IMR-90 (cell line): ENCODE results near the gene GABBR2. TPM values are rescaled to one million over a fixed set of nuclear protein-coding genes. Genes with fewer than 3 reads are reported as not detected.

Source experiments
- ATAC-seq: fragments of 200-7000 bp; cut with Tn5 transposase; 2 replicates; pipeline ENCODE4 v1.9.1; 2020; ENCODE audit warnings: low read depth, mild to moderate bottlenecking, moderate library complexity
- BruUV-seq: library from RNA; stranded (reverse); fragments of 400-500 nt; replicated peaks from 2 replicates; lab custom pipeline; 2021; lab: Mats Ljungman, UMichigan
- CTCF ChIA-PET: fragments of 300-600 bp; formaldehyde crosslinking; extraction: SDS; loops from one replicate; lab custom pipeline; 2021; ENCODE audit warnings: antibody characterized with exemption; lab: Yijun Ruan, JAX
- POLR2A ChIA-PET: fragments of 300-600 bp; sonication (Branson Sonifier 250); formaldehyde crosslinking; loops from one replicate; lab custom pipeline; 2022; ENCODE audit warnings: antibody characterized with exemption; ENCODE audit not compliant: unreplicated experiment; lab: Charles Lee
- DNase-seq: peaks from one replicate; pipeline ENCODE4 v3.0.0; 2013
- H2AFZ ChIP-seq: replicated peaks from 2 replicates; pipeline ENCODE3; 2013; ENCODE audit warnings: low read length, mild to moderate bottlenecking; ENCODE audit not compliant: poor library complexity
- H2AK5ac ChIP-seq: 2 replicates; pipeline ENCODE4 v1.6.1; 2013; ENCODE audit warnings: low read depth, low read length, inconsistent platforms
- H2AK9ac ChIP-seq: replicated peaks from 2 replicates; pipeline ENCODE3; 2013; ENCODE audit warnings: mild to moderate bottlenecking, low read depth, low read length, moderate library complexity; ENCODE audit not compliant: poor library complexity
- H2BK120ac ChIP-seq: 2 replicates; pipeline ENCODE4 v1.6.1; 2013; ENCODE audit warnings: low read depth, low read length, inconsistent platforms
- H2BK15ac ChIP-seq: 3 replicates; pipeline ENCODE4 v1.6.1; 2013; ENCODE audit warnings: low read depth, low read length, inconsistent platforms
- H2BK20ac ChIP-seq: 2 replicates; pipeline ENCODE4 v1.6.1; 2013; ENCODE audit warnings: low read depth, mild to moderate bottlenecking, inconsistent platforms, low read length, moderate library complexity
- H2BK5ac ChIP-seq: 2 replicates; pipeline ENCODE4 v1.6.1; 2013; ENCODE audit warnings: mild to moderate bottlenecking, low read depth, low read length, inconsistent platforms; ENCODE audit not compliant: poor library complexity, severe bottlenecking
- H3K14ac ChIP-seq: replicated peaks from 2 replicates; pipeline ENCODE4 v1.6.1; 2013; ENCODE audit warnings: low read depth, low read length, inconsistent platforms
- H3K18ac ChIP-seq: 2 replicates; pipeline ENCODE4 v1.6.1; 2013; ENCODE audit warnings: low read depth, low read length, control low read depth
- H3K23ac ChIP-seq: 2 replicates; pipeline ENCODE4 v1.6.1; 2013; ENCODE audit warnings: low read depth, low read length, inconsistent platforms
- H3K27ac ChIP-seq: 2 replicates; pipeline ENCODE4 v1.5.1; 2013; ENCODE audit warnings: mild to moderate bottlenecking, control low read depth, low read length; ENCODE audit not compliant: insufficient read depth
- H3K27me3 ChIP-seq: 2 replicates; pipeline ENCODE4 v1.6.1; 2013; ENCODE audit warnings: low read length; ENCODE audit not compliant: control insufficient read depth, insufficient read depth
- H3K36me3 ChIP-seq: 2 replicates; pipeline ENCODE4 v1.6.1; 2013; ENCODE audit warnings: low read length, mixed read lengths; ENCODE audit not compliant: control insufficient read depth, insufficient read depth
- H3K4ac ChIP-seq: 2 replicates; pipeline ENCODE4 v1.6.1; 2013; ENCODE audit warnings: low read depth, low read length, inconsistent platforms
- H3K4me1 ChIP-seq: 2 replicates; pipeline ENCODE4 v1.6.1; 2013; ENCODE audit warnings: low read length, mixed read lengths; ENCODE audit not compliant: control insufficient read depth, insufficient read depth
- H3K4me2 ChIP-seq: 2 replicates; pipeline ENCODE4 v1.6.1; 2013; ENCODE audit warnings: low read depth, mild to moderate bottlenecking, control low read depth, low read length, moderate library complexity
- H3K4me3 ChIP-seq: 2 replicates; pipeline ENCODE4 v1.5.1; 2013; ENCODE audit warnings: low read depth, mild to moderate bottlenecking, control low read depth, low read length, moderate library complexity; ENCODE audit not compliant: insufficient read depth
- H3K56ac ChIP-seq: 2 replicates; pipeline ENCODE4 v1.6.1; 2013; ENCODE audit warnings: low read length, inconsistent platforms; ENCODE audit not compliant: insufficient read depth; ENCODE audit errors: extremely low read depth
- H3K79me1 ChIP-seq, 2 experiments: 2 replicates each; pipeline ENCODE4 v1.6.1; 2013; ENCODE audit warnings: low read length in 2 of 2, inconsistent platforms in 1 of 2, low read depth in 1 of 2
- H3K9ac ChIP-seq: 2 replicates; pipeline ENCODE4 v1.6.1; 2013; ENCODE audit warnings: low read depth, low read length, control low read depth
- H3K9me1 ChIP-seq: 2 replicates; pipeline ENCODE4 v1.6.1; 2013; ENCODE audit warnings: low read length, inconsistent platforms; ENCODE audit not compliant: insufficient read depth
- H3K9me3 ChIP-seq: 2 replicates; pipeline ENCODE4 v1.6.1; 2013; ENCODE audit warnings: low read length; ENCODE audit not compliant: control insufficient read depth, insufficient read depth
- H4K20me1 ChIP-seq: 2 replicates; pipeline ENCODE4 v1.6.1; 2013; ENCODE audit warnings: low read length, inconsistent platforms; ENCODE audit not compliant: insufficient read depth
- H4K5ac ChIP-seq: 2 replicates; pipeline ENCODE4 v1.6.1; 2013; ENCODE audit warnings: mild to moderate bottlenecking, low read depth, low read length, control low read depth
- H4K8ac ChIP-seq, 2 experiments: 2 replicates each; pipeline ENCODE4 v1.6.1; 2013; ENCODE audit warnings: low read depth in 2 of 2, low read length in 2 of 2, control low read depth in 1 of 2, inconsistent platforms in 1 of 2
- H4K91ac ChIP-seq: 2 replicates; pipeline ENCODE4 v1.6.1; 2013; ENCODE audit warnings: low read depth, low read length, inconsistent platforms; ENCODE audit not compliant: insufficient read depth
- RFX5 ChIP-seq: IDR thresholded peaks from 2 replicates; pipeline ENCODE4 v1.8.0; 2012; ENCODE audit warnings: low read depth, mild to moderate bottlenecking, low read length, moderate library complexity
- SMC3 ChIP-seq: fragments of 150-350 bp; IDR thresholded peaks from 2 replicates; pipeline ENCODE4 v1.6.1; 2016; ENCODE audit warnings: low read depth, mild to moderate bottlenecking, antibody characterized with exemption, low read length, moderate library complexity
- WGBS, 2 experiments: methylation state at CpG; one replicate each; pipeline versions ENCODE4 v1.1.5 to v1.1.7; 2013; ENCODE audit warnings: missing lambda C conversion rate in 2 of 2; ENCODE audit not compliant: insufficient read length in 1 of 2; ENCODE audit errors: extremely low coverage in 2 of 2; 5-methylcytosine and 5-hydroxymethylcytosine counted together
- dilution Hi-C: fragments of 300-500 bp; cut with HindIII; formaldehyde crosslinking; loops from one replicate; pipeline ENCODE4 v1.14.3; 2018; ENCODE audit warnings: low sequenced_read_pairs; ENCODE audit not compliant: unreplicated experiment
- in situ Hi-C: fragments of 300-500 bp; cut with MboI; formaldehyde crosslinking; loops from 3 replicates; pipeline ENCODE4 v1.14.3; 2019; ENCODE audit warnings: low sequenced_read_pairs, inconsistent platforms, mixed read lengths
- intact Hi-C: fragments of 100-400 bp; cut with micrococcal nuclease; formaldehyde crosslinking; loops from 2 replicates; pipeline ENCODE4 v1.10.0; 2022
- polyA plus RNA-seq, 3 experiments: library from polyadenylated mRNA; depleted of rRNA; stranded (reverse); fragments of >200 nt; gene quantifications; 2 replicates each; pipeline ENCODE4 v1.2.3, GENCODE V29; 2012; ENCODE audit warnings: low replicate concordance in 1 of 3
- total RNA-seq: library from RNA; depleted of rRNA; stranded (reverse); fragments of >200 nt; gene quantifications from 2 replicates; pipeline ENCODE4 v1.2.3, GENCODE V29; 2012

The GABBR2 gene
- total and polyA plus RNA-seq, 2 of the 4 experiments (the other 2 are of a cell fraction): 14.2 to 20.3 TPM

GRCh38 chr9:98658951-98659351 lies 49.8 kb downstream of the GABBR2 start:
- Histone ChIP-seq H3K14ac (peak overlapping the region; percentile 82; the same call in 1 of the 2 replicates), H3K9ac (no peak overlapping the region), H3K4ac (peak overlapping the region; percentile 94), H3K27me3 (no peaks in the 10 kb centered on the region), H3K4me3 (no peak overlapping the region), H2BK120ac (peak overlapping the region; percentile 93; the same call in 1 of the 2 replicates), H2BK20ac (peak overlapping the region; percentile 91), H4K20me1 (peaks cover 9% of the 10 kb centered on the region; the same call in 1 of the 2 replicates), H4K91ac (peak overlapping the region; percentile 88; the same call in 1 of the 2 replicates), H3K4me2 (peak overlapping the region; percentile 18; the same call in 1 of the 2 replicates), H3K36me3 (no peaks in the 10 kb centered on the region), H3K79me1 (peaks cover 1 to 42% of the 10 kb centered on the region in 2 experiments; a peak in 3 of 4 replicates), H3K27ac (peak overlapping the region; percentile 80; the same call in 1 of the 2 replicates), H3K23ac (peak overlapping the region; percentile 88; the same call in 1 of the 2 replicates), H3K4me1 (peaks cover 18% of the 10 kb centered on the region), H4K5ac (peak overlapping the region; percentile 89; the same call in 1 of the 2 replicates), H4K8ac (peak overlapping the region; percentile 51 to 74), H2AK9ac (no peak overlapping the region), H2AFZ (no peak overlapping the region), H3K56ac (peak overlapping the region; percentile 54; the same call in 1 of the 2 replicates), H3K9me1 (peaks cover 28% of the 10 kb centered on the region), H3K9me3 (no peaks in the 10 kb centered on the region), H3K18ac (peak overlapping the region; percentile 92; the same call in 1 of the 2 replicates), H2AK5ac (no peak overlapping the region), H2BK5ac (peak overlapping the region; percentile 89), H2BK15ac (peak overlapping the region; percentile 67; the same call in 2 of the 3 replicates)
- WGBS, 2 experiments: no CpG with 5 or more reads among the region's 1 CpG
- intact Hi-C loops (loop anchor here (2.0 to 5.0 kb wide), 2 partner anchors 52 to 107 kb away; no protein-coding TSS in a partner anchor), dilution Hi-C loops (no loop called here), in situ Hi-C loops (no loop called here)
- no TSS peak for BruUV-seq
- peak; percentile 87 for DNase-seq
- 0 out of 2 replicates have a peak, but pooled peaks have one; percentile 8 for TF ChIP-seq SMC3
- no peak for TF ChIP-seq RFX5
- ChIA-PET CTCF (interaction anchor here (0.6 to 1.6 kb wide), 3 partner anchors 15 to 117 kb away, joined by 3 to 5 read pairs (median 3); no protein-coding TSS in a partner anchor), POLR2A (no interaction called here)
- peak; percentile 70 for ATAC-seq
